H1 (cell line): Measurements from ENCODE around the gene SCAPER. TPM values are rescaled to one million over a fixed set of nuclear protein-coding genes. Genes with fewer than 3 reads are reported as not detected.

Experiments
- CTCF ChIA-PET: fragments of 300-600 bp; sonication (Branson Sonifier 250); formaldehyde crosslinking; loops from one replicate; lab custom pipeline; 2021; ENCODE audit not compliant: partially characterized antibody; lab: Charles Lee
- POLR2A ChIA-PET: fragments of 300-600 bp; sonication (Branson Sonifier 250); formaldehyde crosslinking; loops from one replicate; lab custom pipeline; 2021; ENCODE audit warnings: inconsistent platforms; ENCODE audit not compliant: partially characterized antibody; lab: Charles Lee
- DNase-seq, 2 experiments: peaks; one replicate each; pipeline versions ENCODE4 v3.0.0 to v3.0.0-alpha.2; 2010 to 2022; ENCODE audit warnings: low spot score in 2 of 2, low read depth in 1 of 2, mixed read lengths in 1 of 2
- FAIRE-seq: peaks from 2 replicates; lab custom pipeline; 2011; peaks lifted over from hg19 to GRCh38; lab: Jason Lieb, UNC
- H2AFZ ChIP-seq: 2 replicates; pipeline ENCODE4 v1.8.1; 2012; ENCODE audit warnings: low read length, inconsistent platforms
- H2AK5ac ChIP-seq: 2 replicates; pipeline ENCODE4 v1.6.1; 2013; ENCODE audit warnings: low read depth, low read length
- H2BK120ac ChIP-seq: replicated peaks from 2 replicates; pipeline ENCODE3; 2013; ENCODE audit warnings: low read depth, low read length, inconsistent platforms
- H2BK12ac ChIP-seq: 2 replicates; pipeline ENCODE4 v1.6.1; 2013; ENCODE audit warnings: low read depth, low read length
- H2BK15ac ChIP-seq: 2 replicates; pipeline ENCODE4 v1.6.1; 2013; ENCODE audit warnings: low read length
- H2BK20ac ChIP-seq: 2 replicates; pipeline ENCODE4 v1.6.1; 2013; ENCODE audit warnings: low read length
- H2BK5ac ChIP-seq: 2 replicates; pipeline ENCODE4 v1.6.1; 2013; ENCODE audit warnings: low read depth, low read length
- H3K14ac ChIP-seq: 2 replicates; pipeline ENCODE4 v1.6.1; 2013; ENCODE audit warnings: inconsistent platforms; ENCODE audit not compliant: insufficient read length
- H3K18ac ChIP-seq: 2 replicates; pipeline ENCODE4 v1.6.1; 2013; ENCODE audit warnings: low read length; ENCODE audit errors: extremely low read depth
- H3K23ac ChIP-seq: 2 replicates; pipeline ENCODE4 v1.6.1; 2013; ENCODE audit warnings: inconsistent platforms; ENCODE audit not compliant: insufficient read length
- H3K23me2 ChIP-seq: 2 replicates; pipeline ENCODE4 v1.6.1; 2013; ENCODE audit warnings: low read depth, low read length
- H3K27ac ChIP-seq: 2 replicates; pipeline ENCODE4 v1.6.1; 2011; ENCODE audit warnings: low read depth, low read length, inconsistent platforms
- H3K27me3 ChIP-seq, 4 experiments: replicated peaks in 1 of 4; 1 replicate in 1 of 4; 2 replicates in 3 of 4; pipeline versions ENCODE4 v1.6.1 to v1.8.1; 2011 to 2013; ENCODE audit warnings: low read length in 3 of 4, mild to moderate bottlenecking in 3 of 4, inconsistent platforms in 2 of 4, mixed read lengths in 2 of 4, moderate library complexity in 1 of 4; ENCODE audit not compliant: control insufficient read depth in 3 of 4, insufficient read depth in 3 of 4; ENCODE audit errors: extremely low read depth in 1 of 4
- H3K36me3 ChIP-seq, 4 experiments: 2 replicates each; pipeline versions ENCODE4 v1.6.1 to v1.8.1; 2011 to 2013; ENCODE audit warnings: mild to moderate bottlenecking in 4 of 4, low read length in 3 of 4, moderate library complexity in 2 of 4, control low read depth in 1 of 4, inconsistent platforms in 1 of 4; ENCODE audit not compliant: insufficient read depth in 4 of 4, control insufficient read depth in 2 of 4
- H3K4ac ChIP-seq: replicated peaks from 2 replicates; pipeline ENCODE3; 2013; ENCODE audit warnings: low read length, low read depth, mixed read lengths, inconsistent platforms; ENCODE audit not compliant: insufficient read length
- H3K4me1 ChIP-seq, 4 experiments: replicated peaks in 1 of 4; 1 replicate in 1 of 4; 2 replicates in 3 of 4; pipeline versions ENCODE4 v1.6.1 to v1.8.1; 2011 to 2013; ENCODE audit warnings: low read length in 3 of 4, inconsistent platforms in 2 of 4, mixed read lengths in 1 of 4; ENCODE audit not compliant: insufficient read depth in 4 of 4, control insufficient read depth in 3 of 4
- H3K4me2 ChIP-seq, 2 experiments: 2 replicates each; pipeline versions ENCODE4 v1.6.1 to v1.8.1; 2011 to 2013; ENCODE audit warnings: low read depth in 2 of 2, low read length in 2 of 2, control low read depth in 1 of 2, inconsistent platforms in 1 of 2, mild to moderate bottlenecking in 1 of 2; ENCODE audit not compliant: insufficient read depth in 1 of 2
- H3K4me3 ChIP-seq, 4 experiments: fragments of 200-600, 300-600 bp in 1 of 4; sonication (generic), shearing (Covaris generic), sonication (Bioruptor Twin) in 1 of 4; 2 replicates each; pipeline versions ENCODE4 v1.5.1 to v1.8.1; 2011 to 2016; ENCODE audit warnings: low read length in 4 of 4, low read depth in 3 of 4, control low read depth in 2 of 4, inconsistent platforms in 2 of 4, mild to moderate bottlenecking in 2 of 4, mixed read lengths in 1 of 4, moderate library complexity in 1 of 4; ENCODE audit not compliant: insufficient read depth in 2 of 4; ENCODE audit errors: extremely low read depth in 1 of 4
- H3K56ac ChIP-seq: replicated peaks from 2 replicates; pipeline ENCODE3; 2013; ENCODE audit warnings: low read depth, mild to moderate bottlenecking, mixed read lengths, low read length, inconsistent platforms; ENCODE audit not compliant: insufficient read length
- H3K79me1 ChIP-seq: 2 replicates; pipeline ENCODE4 v1.6.1; 2013; ENCODE audit warnings: low read depth, low read length, control low read depth
- H3K79me2 ChIP-seq, 2 experiments: 2 replicates each; pipeline versions ENCODE4 v1.6.1 to v1.8.1; 2012 to 2013; ENCODE audit warnings: low read length in 2 of 2, mild to moderate bottlenecking in 2 of 2, inconsistent platforms in 1 of 2; ENCODE audit not compliant: insufficient read depth in 2 of 2, control insufficient read depth in 1 of 2
- H3K9ac ChIP-seq, 4 experiments: replicated peaks in 1 of 4; 1 replicate in 1 of 4; 2 replicates in 3 of 4; pipeline versions ENCODE4 v1.6.1 to v1.8.1; 2011 to 2013; ENCODE audit warnings: low read depth in 3 of 4, low read length in 3 of 4, control low read depth in 2 of 4, mild to moderate bottlenecking in 2 of 4, moderate library complexity in 2 of 4, inconsistent platforms in 1 of 4; ENCODE audit errors: extremely low read depth in 1 of 4
- H3K9me3 ChIP-seq, 2 experiments: 2 replicates each; pipeline versions ENCODE4 v1.6.1 to v1.8.1; 2012 to 2013; ENCODE audit warnings: mild to moderate bottlenecking in 2 of 2, moderate library complexity in 2 of 2, control low read depth in 1 of 2, inconsistent platforms in 1 of 2, low read depth in 1 of 2, low read length in 1 of 2, mixed read lengths in 1 of 2; ENCODE audit not compliant: insufficient read depth in 2 of 2
- H4K20me1 ChIP-seq, 2 experiments: replicated peaks in 1 of 2; 2 replicates each; pipeline versions ENCODE3 to v1.8.1; 2011 to 2013; ENCODE audit warnings: inconsistent platforms in 2 of 2, low read length in 2 of 2, mild to moderate bottlenecking in 1 of 2; ENCODE audit not compliant: insufficient read depth in 2 of 2, control insufficient read depth in 1 of 2
- H4K5ac ChIP-seq: 2 replicates; pipeline ENCODE4 v1.6.1; 2013; ENCODE audit warnings: low read length, low read depth, mixed read lengths, inconsistent platforms; ENCODE audit not compliant: insufficient read length
- H4K8ac ChIP-seq: 2 replicates; pipeline ENCODE4 v1.8.0; 2013; ENCODE audit warnings: mild to moderate bottlenecking, moderate library complexity, low read length, inconsistent platforms; ENCODE audit not compliant: insufficient read depth; ENCODE audit errors: extremely low read depth
- H4K91ac ChIP-seq: replicated peaks from 2 replicates; pipeline ENCODE3; 2013; ENCODE audit warnings: low read length, mixed read lengths, inconsistent platforms; ENCODE audit not compliant: insufficient read length
- CBX5 ChIP-seq: fragments of 300-800, 300-1000 bp; sonication (generic); IDR thresholded peaks from 2 replicates; pipeline ENCODE4 v1.7.1; 2016; ENCODE audit warnings: antibody characterized with exemption, low read length, low read depth
- CHD1 ChIP-seq: IDR thresholded peaks from 2 replicates; pipeline ENCODE4 v1.6.1; 2012; ENCODE audit warnings: low read depth, low read length, improper control_type of control experiment
- CREB1 ChIP-seq: IDR thresholded peaks from 2 replicates; pipeline ENCODE4 v1.6.1; 2012; ENCODE audit warnings: inconsistent platforms
- EZH2 ChIP-seq: fragments of 200-600 bp; sonication (generic); IDR thresholded peaks from 2 replicates; pipeline ENCODE4 v1.7.1; 2012; ENCODE audit warnings: low read depth, mild to moderate bottlenecking, moderate library complexity, low read length, inconsistent platforms; ENCODE audit not compliant: severe bottlenecking
- HDAC2 ChIP-seq, 2 experiments: fragments of 300-600 bp in 1 of 2; sonication (generic) in 1 of 2; IDR thresholded peaks; 2 replicates each; pipeline ENCODE4 v1.6.1; 2011 to 2012; ENCODE audit warnings: low read depth in 2 of 2, low read length in 2 of 2, mild to moderate bottlenecking in 2 of 2, moderate library complexity in 2 of 2, borderline replicate concordance in 1 of 2, inconsistent platforms in 1 of 2
- NRF1 ChIP-seq: IDR thresholded peaks from 2 replicates; pipeline ENCODE4 v1.6.1; 2011; ENCODE audit warnings: mild to moderate bottlenecking, low read depth, low read length, improper control_type of control experiment
- SIRT6 ChIP-seq: IDR thresholded peaks from one replicate; pipeline ENCODE4 v1.7.1; 2012; ENCODE audit warnings: low read length, inconsistent platforms
- TCF12 ChIP-seq: IDR thresholded peaks from 2 replicates; pipeline ENCODE4 v1.6.1; 2011; ENCODE audit warnings: low read depth, mild to moderate bottlenecking, low read length
- YY1 ChIP-seq: IDR thresholded peaks from 2 replicates; pipeline ENCODE4 v1.6.1; 2011; ENCODE audit warnings: low read depth, mild to moderate bottlenecking, low read length
- ZNF274 ChIP-seq: IDR thresholded peaks from 2 replicates; pipeline ENCODE4 v1.7.0; 2012; ENCODE audit warnings: low read length, borderline replicate concordance; ENCODE audit errors: extremely low read depth
- WGBS, 2 experiments: shearing (Covaris generic) in 1 of 2; methylation state at CpG; one replicate each; pipeline versions ENCODE4 v1.1.6 to v1.1.7; 2013 to 2015; ENCODE audit warnings: low lambda C conversion rate in 2 of 2, mixed read lengths in 2 of 2, inconsistent platforms in 1 of 2, low coverage in 1 of 2, missing lambda C conversion rate in 1 of 2; ENCODE audit not compliant: insufficient replicate concordance in 2 of 2, insufficient coverage in 1 of 2, insufficient read length in 1 of 2; ENCODE audit errors: extremely low coverage in 1 of 2, missing lambda C conversion rate in 1 of 2; 5-methylcytosine and 5-hydroxymethylcytosine counted together
- polyA plus RNA-seq, 7 experiments: library from polyadenylated mRNA; depleted of rRNA in 3 of 7; stranded (reverse) in 5 of 7; unstranded in 2 of 7; fragments of >200 nt in 5 of 7; fragments of 200-250 nt in 2 of 7; gene quantifications; 1 replicate in 5 of 7; 2 replicates in 1 of 7; 4 replicates in 1 of 7; pipeline versions ENCODE4 v1.2.1 to v1.2.3, GENCODE V29; 2011 to 2013; ENCODE audit warnings: missing spikeins in 2 of 7, mixed read lengths in 2 of 7
- total RNA-seq: library from RNA; stranded (reverse); fragmentation: NEBNext Ultra II Directional; extraction: Animal tissue kit (Norgen Biotek cat#: 25700); gene quantifications from 2 replicates; pipeline ENCODE4 v1.2.1, GENCODE V29; 2021
- TF ChIP-seq, protein P1 (sequence below): IDR thresholded peaks from 2 replicates; pipeline ENCODE4 v1.6.1; 2011; ENCODE audit warnings: low read length, improper control_type of control experiment

The SCAPER gene
- total and polyA plus RNA-seq, 2 of the 8 experiments (the other 6 are each of a cell fraction or from before 2014, with no cell fraction given) = 1.6 to 6.8 TPM

DNA sequence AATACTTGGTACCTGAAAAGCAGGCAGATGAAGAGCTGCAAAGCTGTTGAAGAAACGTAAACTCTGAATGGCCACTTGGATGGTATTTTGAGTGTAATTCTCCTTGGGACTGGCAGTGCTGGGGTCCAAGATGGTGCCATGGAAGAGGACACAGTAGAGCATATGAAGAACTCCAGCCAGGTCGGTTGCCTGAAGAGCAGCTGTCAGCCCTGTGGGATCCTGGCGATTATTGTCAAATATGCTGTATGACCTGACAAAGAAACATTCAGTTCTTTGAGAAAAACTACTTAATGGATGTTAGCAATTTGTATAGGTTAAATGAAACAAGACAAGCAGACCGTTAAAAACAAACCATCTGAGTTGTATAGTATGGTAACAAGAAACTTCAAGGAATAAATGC, 523.8 kb downstream of the SCAPER start:
- WGBS, 2 experiments = 89% methylated on average over 4 of the region's 4 CpGs; no CpG with 5 or more reads in 1 of the 2 experiments
- H2BK20ac ChIP-seq = no peak overlapping the region
- TF ChIP-seq TCF12 (no peak), YY1 (no peak), NRF1 (no peak), EZH2 (no peak), SIRT6 (no peak), CBX5 (no peak), HDAC2 (IDR thresholded peaks at IDR 0.05; ENCODE audit: borderline replicate concordance in 1 of 2, low read depth in 2 of 2, low read length in 2 of 2) (no peak), CREB1 (no peak), ZNF274 (no peak), CHD1 (no peak)
- TF ChIP-seq, protein P1, sequence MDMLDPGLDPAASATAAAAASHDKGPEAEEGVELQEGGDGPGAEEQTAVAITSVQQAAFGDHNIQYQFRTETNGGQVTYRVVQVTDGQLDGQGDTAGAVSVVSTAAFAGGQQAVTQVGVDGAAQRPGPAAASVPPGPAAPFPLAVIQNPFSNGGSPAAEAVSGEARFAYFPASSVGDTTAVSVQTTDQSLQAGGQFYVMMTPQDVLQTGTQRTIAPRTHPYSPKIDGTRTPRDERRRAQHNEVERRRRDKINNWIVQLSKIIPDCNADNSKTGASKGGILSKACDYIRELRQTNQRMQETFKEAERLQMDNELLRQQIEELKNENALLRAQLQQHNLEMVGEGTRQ = no peak

More for the DNA sequence above, 523.8 kb downstream of the SCAPER start:
- Histone ChIP-seq H3K18ac (no peak overlapping the region), H2BK5ac (no peak overlapping the region), H2AK5ac (no peak overlapping the region), H3K4me2 (no peak overlapping the region), H3K79me1 (no peaks in the 10 kb centered on the region), H3K9me3 (no peaks in the 10 kb centered on the region; a peak in 1 of 4 replicates), H4K20me1 (no peaks in the 10 kb centered on the region), H2BK15ac (no peak overlapping the region), H4K8ac (no peak overlapping the region), H3K14ac (no peak overlapping the region), H3K79me2 (no peaks in the 10 kb centered on the region), H3K4ac (no peak overlapping the region), H2AFZ (no peak overlapping the region), H3K4me1 (no peaks in the 10 kb centered on the region), H3K36me3 (no peaks in the 10 kb centered on the region), H3K27me3 (no peaks in the 10 kb centered on the region), H3K56ac (no peak overlapping the region), H3K27ac (no peak overlapping the region), H3K4me3 (no peak overlapping the region), H4K5ac (no peak overlapping the region), H3K9ac (no peak overlapping the region), H4K91ac (no peak overlapping the region), H3K23ac (no peak overlapping the region), H3K23me2 (no peaks in the 10 kb centered on the region), H2BK12ac (no peak overlapping the region), H2BK120ac (no peak overlapping the region)
- ChIA-PET POLR2A (no interaction called here), CTCF (no interaction called here)
- DNase-seq (no peak), FAIRE-seq (no peak)
